ENCODE data around the gene TMOD1. TPM values are rescaled to one million over a fixed set of nuclear protein-coding genes. Genes with fewer than 3 reads are reported as not detected.

The TMOD1 gene
- under 1 TPM; 0.48 to 0.66 TPM for total RNA-seq

GRCh38 chr9:97501177-97501971, at the start of gene TMOD1:
TSS of gene TMOD1 (plus strand) at chr9:97501666. CDS start at chr9:97524189, 22,523 bp downstream.

GRCh38 chr9:97632985-97633858, 131.8 kb downstream of the TMOD1 start, which contains the start of the genes NCBP1 and TSTD2:
TSS of gene NCBP1 (plus strand) at chr9:97633821. CDS start at chr9:97633882, 61 bp downstream.
TSS of gene TSTD2 (minus strand) at chr9:97633368. CDS start at chr9:97627562, 5,806 bp downstream.

Other genes starting within 250 kb of the TMOD1 start
- 1 to 10 TPM; 3.4 to 4.3 TPM for gene CCDC180, start 194.0 kb upstream of the TMOD1 start, total RNA-seq
- 1 to 10 TPM; 8.3 to 9.4 TPM for gene TDRD7, start 89.6 kb upstream of the TMOD1 start, total RNA-seq
- gene TSTD2, start 131.7 kb downstream of the TMOD1 start, total RNA-seq, result 10 to 100 TPM; 15.5 to 16.8 TPM
- gene NCBP1, start 132.2 kb downstream of the TMOD1 start, total RNA-seq, result 10 to 100 TPM; 39.3 to 43.2 TPM
- gene XPA, start 195.7 kb downstream of the TMOD1 start, total RNA-seq, result 10 to 100 TPM; 13.0 to 16.1 TPM